ENCODE data around the gene NTM. TPM values are rescaled to one million over a fixed set of nuclear protein-coding genes. Genes with fewer than 3 reads are reported as not detected.

Gene NTM
- polyA plus RNA-seq, 1 donor from 2014 or later: 39.4 TPM

GRCh38 chr11:131684111-131685060 is 314.0 kb downstream of the NTM start:
- Histone ChIP-seq H3K36me3 (ENCODE audit: insufficient read depth, low read length) (no peaks in the 10 kb centered on the region), H2AFZ (ENCODE audit: low read depth, low read length) (no peak overlapping the region), H3K27ac (ENCODE audit: low read length) (no peak overlapping the region), H3K9me3 (ENCODE audit: low read length) (no peaks in the 10 kb centered on the region), H3K9me2 (ENCODE audit: insufficient read depth, low read length) (no peaks in the 10 kb centered on the region), H3K4me2 (ENCODE audit: low read length) (no peak overlapping the region), H3K27me3 (ENCODE audit: insufficient read depth, low read depth, low read length) (no peaks in the 10 kb centered on the region), H3K4me3 (ENCODE audit: low read length) (no peak overlapping the region), H3K79me2 (replicated peaks; ENCODE audit: insufficient read depth, low read length) (no peaks in the 10 kb centered on the region), H3F3A (ENCODE audit: insufficient read depth, low read length, poor library complexity, severe bottlenecking) (no peaks in the 10 kb centered on the region), H4K20me1 (ENCODE audit: insufficient read depth) (no peaks in the 10 kb centered on the region), H3K9ac (ENCODE audit: low read length) (no peak overlapping the region)
- TF ChIP-seq EZH2 (IDR thresholded peaks at IDR 0.05; ENCODE audit: borderline replicate concordance, insufficient read depth, low read length, poor library complexity, severe bottlenecking) (no peak), SMC3 (conservative IDR thresholded peaks at IDR 0.05; ENCODE audit: poor library complexity) (no peak), RAD21 (conservative IDR thresholded peaks at IDR 0.05) (no peak), EP300 (conservative IDR thresholded peaks at IDR 0.05; ENCODE audit: poor library complexity, severe bottlenecking) (no peak), POLR2AphosphoS5 (IDR thresholded peaks at IDR 0.05) (no peak), REST (IDR thresholded peaks at IDR 0.05; ENCODE audit: borderline replicate concordance) (no peak), CTCF (IDR thresholded peaks at IDR 0.05; ENCODE audit: poor library complexity, severe bottlenecking) (no peak), TAF1 (IDR thresholded peaks at IDR 0.05; ENCODE audit: low read depth) (no peak), MXI1 (conservative IDR thresholded peaks at IDR 0.05; ENCODE audit: poor library complexity, severe bottlenecking) (no peak)

- Histone ChIP-seq H3F3A (ENCODE audit: insufficient read depth, low read length, poor library complexity, severe bottlenecking) (no peaks in the 10 kb centered on the region), H4K20me1 (ENCODE audit: insufficient read depth) (no peaks in the 10 kb centered on the region), H3K79me2 (replicated peaks; ENCODE audit: insufficient read depth, low read length) (no peaks in the 10 kb centered on the region), H3K9me2 (ENCODE audit: insufficient read depth, low read length) (no peaks in the 10 kb centered on the region), H3K4me3 (ENCODE audit: low read length) (no peak overlapping the region), H3K9me3 (ENCODE audit: low read length) (no peaks in the 10 kb centered on the region), H3K27me3 (ENCODE audit: insufficient read depth, low read depth, low read length) (no peaks in the 10 kb centered on the region), H3K36me3 (ENCODE audit: insufficient read depth, low read length) (no peaks in the 10 kb centered on the region), H3K4me2 (ENCODE audit: low read length) (no peak overlapping the region), H3K9ac (ENCODE audit: low read length) (no peak overlapping the region), H2AFZ (ENCODE audit: low read depth, low read length) (no peak overlapping the region), H3K27ac (ENCODE audit: low read length) (no peak overlapping the region)
- TF ChIP-seq REST (IDR thresholded peaks at IDR 0.05; ENCODE audit: borderline replicate concordance) (no peak), POLR2AphosphoS5 (IDR thresholded peaks at IDR 0.05) (no peak), CTCF (IDR thresholded peaks at IDR 0.05; ENCODE audit: poor library complexity, severe bottlenecking) (no peak), MXI1 (conservative IDR thresholded peaks at IDR 0.05; ENCODE audit: poor library complexity, severe bottlenecking) (no peak), EZH2 (IDR thresholded peaks at IDR 0.05; ENCODE audit: borderline replicate concordance, insufficient read depth, low read length, poor library complexity, severe bottlenecking) (no peak), SMC3 (conservative IDR thresholded peaks at IDR 0.05; ENCODE audit: poor library complexity) (no peak), EP300 (conservative IDR thresholded peaks at IDR 0.05; ENCODE audit: poor library complexity, severe bottlenecking) (no peak), TAF1 (IDR thresholded peaks at IDR 0.05; ENCODE audit: low read depth) (no peak)
These were observed 314.8 kb downstream of the NTM start for GRCh38 chr11:131685206-131685605.

All from neural cell (in vitro differentiated cells).